H1 (cell line): ENCODE results near the gene SPATA21.

ENCODE experiments used
- ATF3 ChIP-seq: IDR thresholded peaks from 2 replicates; pipeline ENCODE4 v1.6.1; 2011; ENCODE audit warnings: low read depth, mild to moderate bottlenecking, low read length; ENCODE audit not compliant: insufficient read depth
- CTBP2 ChIP-seq: IDR thresholded peaks from 2 replicates; pipeline ENCODE4 v1.7.0; 2011; ENCODE audit warnings: borderline replicate concordance, mild to moderate bottlenecking, moderate library complexity, mixed read lengths, low read length; ENCODE audit not compliant: insufficient read depth, insufficient read length
- CTCF ChIP-seq, 3 experiments: IDR thresholded peaks; 1 replicate in 2 of 3; 2 replicates in 1 of 3; pipeline versions ENCODE4 v1.5.1 to v1.6.1; 2011; ENCODE audit warnings: low read length in 3 of 3, mild to moderate bottlenecking in 3 of 3, inconsistent platforms in 2 of 3, low read depth in 1 of 3, moderate library complexity in 1 of 3; ENCODE audit not compliant: insufficient read depth in 1 of 3; ENCODE audit errors: control extremely low read depth in 1 of 3
- E2F6 ChIP-seq: IDR thresholded peaks from 2 replicates; pipeline ENCODE4 v1.6.1; 2012; ENCODE audit warnings: inconsistent platforms
- HDAC2 ChIP-seq, 2 experiments: fragments of 300-600 bp in 1 of 2; sonication (generic) in 1 of 2; IDR thresholded peaks; 2 replicates each; pipeline ENCODE4 v1.6.1; 2011 to 2012; ENCODE audit warnings: low read depth in 2 of 2, low read length in 2 of 2, mild to moderate bottlenecking in 2 of 2, moderate library complexity in 2 of 2, borderline replicate concordance in 1 of 2, inconsistent platforms in 1 of 2
- KDM5A ChIP-seq: fragments of 200-600 bp; IDR thresholded peaks from 2 replicates; pipeline ENCODE4 v1.7.1; 2012; ENCODE audit warnings: mild to moderate bottlenecking, low read length, inconsistent platforms, mixed read lengths
- MAFK ChIP-seq: IDR thresholded peaks from 2 replicates; pipeline ENCODE4 v1.6.1; 2012; ENCODE audit warnings: low read depth, mild to moderate bottlenecking, improper control_type of control experiment, low read length
- POLR2AphosphoS5 ChIP-seq: IDR thresholded peaks from 2 replicates; pipeline ENCODE4 v1.6.1; 2011; ENCODE audit warnings: low read depth, low read length

- TF ChIP-seq CTCF (IDR thresholded peaks at IDR 0.05; ENCODE audit: control extremely low read depth in 1 of 3, insufficient read depth in 1 of 3, low read depth in 1 of 3, low read length in 3 of 3): no peak
- TF ChIP-seq POLR2AphosphoS5: no peak
- TF ChIP-seq KDM5A: no peak
- no peak for TF ChIP-seq MAFK
- TF ChIP-seq CTBP2: no peak
- no peak for TF ChIP-seq ATF3
- no peak for TF ChIP-seq HDAC2 (IDR thresholded peaks at IDR 0.05; ENCODE audit: borderline replicate concordance in 1 of 2, low read depth in 2 of 2, low read length in 2 of 2)
- TF ChIP-seq E2F6: no peak
Observed at GRCh38 chr1:16394977-16395376, 42.2 kb downstream of the SPATA21 start.
